HG03520 (cell line): ENCODE results near the gene CABLES2.
"Not testable (repeated sequence)": the region's sequence is repeated elsewhere in the genome, so short reads cannot be mapped to it uniquely, and the experiment has no call there.

Experiments
- ATAC-seq: cut with Tn5 transposase; IDR thresholded peaks from one replicate; pipeline ENCODE4 v1.9.1; 2021; ENCODE audit warnings: mild to moderate bottlenecking, moderate library complexity; ENCODE audit not compliant: unreplicated experiment

CABLES2 gene

DNA sequence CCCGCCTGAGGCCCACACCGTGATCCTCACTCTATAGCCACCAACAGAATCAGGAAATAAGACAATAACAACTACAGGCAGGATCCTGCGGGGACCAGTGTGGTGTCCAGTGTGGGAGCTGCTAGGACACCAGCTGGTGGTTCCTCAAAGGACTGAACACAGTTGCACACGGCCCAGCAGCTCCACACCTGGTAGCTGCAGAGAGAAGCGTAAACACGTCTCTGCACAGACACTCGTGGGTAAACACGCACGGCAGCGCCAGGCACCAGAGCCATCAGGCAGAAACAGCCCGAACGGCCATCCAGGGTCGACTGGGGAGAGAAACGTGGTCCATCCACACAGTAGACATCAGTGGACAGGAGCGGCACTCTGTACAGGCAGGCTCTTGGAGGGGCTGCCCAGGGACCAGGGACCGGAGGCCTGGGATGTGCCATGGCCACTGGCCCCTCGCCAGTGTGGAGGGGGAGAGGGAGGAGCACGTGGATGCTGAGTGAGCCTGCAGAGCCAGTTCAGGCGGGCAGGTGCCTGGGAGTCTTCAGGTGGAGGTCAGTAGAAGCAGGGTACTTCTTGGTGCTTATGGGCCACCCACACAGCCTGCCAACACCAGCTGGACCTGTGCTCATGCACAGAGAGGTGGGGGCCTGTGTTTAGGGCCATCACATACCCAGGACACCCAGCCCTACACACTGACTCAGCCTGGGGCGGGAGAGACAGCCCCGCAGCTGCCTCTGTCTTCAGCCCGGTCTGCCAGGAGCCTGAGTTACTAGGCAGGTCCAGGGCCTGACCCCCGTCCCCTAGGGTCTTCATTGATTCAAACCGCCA, 32.5 kb downstream of the CABLES2 start:
- no peak for ATAC-seq

DNA sequence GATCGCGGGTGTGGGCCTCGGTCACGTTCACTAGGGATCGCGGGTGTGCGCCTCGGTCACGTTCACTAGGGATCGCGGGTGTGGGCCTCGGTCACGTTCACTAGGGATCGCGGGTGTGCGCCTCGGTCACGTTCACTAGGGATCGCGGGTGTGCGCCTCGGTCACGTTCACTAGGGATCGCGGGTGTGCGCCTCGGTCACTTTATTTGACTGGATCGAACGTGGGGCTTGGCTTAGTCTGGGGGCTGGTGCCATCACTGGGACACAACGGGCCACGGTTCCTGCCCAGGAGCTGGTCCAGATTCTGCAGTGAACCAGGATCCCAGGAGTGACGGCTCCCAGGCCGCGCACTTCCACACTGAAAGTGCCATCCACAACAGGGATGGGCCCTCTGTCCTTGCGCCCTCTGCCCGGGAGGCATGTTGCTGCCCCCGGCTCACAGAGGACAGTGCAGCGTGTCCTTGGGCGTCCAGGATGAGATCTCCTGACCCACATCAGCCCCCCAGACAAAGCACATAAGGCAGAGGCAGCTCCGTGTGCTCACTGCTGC, 33.4 kb downstream of the CABLES2 start:
- not testable (repeated sequence) for ATAC-seq

DNA sequence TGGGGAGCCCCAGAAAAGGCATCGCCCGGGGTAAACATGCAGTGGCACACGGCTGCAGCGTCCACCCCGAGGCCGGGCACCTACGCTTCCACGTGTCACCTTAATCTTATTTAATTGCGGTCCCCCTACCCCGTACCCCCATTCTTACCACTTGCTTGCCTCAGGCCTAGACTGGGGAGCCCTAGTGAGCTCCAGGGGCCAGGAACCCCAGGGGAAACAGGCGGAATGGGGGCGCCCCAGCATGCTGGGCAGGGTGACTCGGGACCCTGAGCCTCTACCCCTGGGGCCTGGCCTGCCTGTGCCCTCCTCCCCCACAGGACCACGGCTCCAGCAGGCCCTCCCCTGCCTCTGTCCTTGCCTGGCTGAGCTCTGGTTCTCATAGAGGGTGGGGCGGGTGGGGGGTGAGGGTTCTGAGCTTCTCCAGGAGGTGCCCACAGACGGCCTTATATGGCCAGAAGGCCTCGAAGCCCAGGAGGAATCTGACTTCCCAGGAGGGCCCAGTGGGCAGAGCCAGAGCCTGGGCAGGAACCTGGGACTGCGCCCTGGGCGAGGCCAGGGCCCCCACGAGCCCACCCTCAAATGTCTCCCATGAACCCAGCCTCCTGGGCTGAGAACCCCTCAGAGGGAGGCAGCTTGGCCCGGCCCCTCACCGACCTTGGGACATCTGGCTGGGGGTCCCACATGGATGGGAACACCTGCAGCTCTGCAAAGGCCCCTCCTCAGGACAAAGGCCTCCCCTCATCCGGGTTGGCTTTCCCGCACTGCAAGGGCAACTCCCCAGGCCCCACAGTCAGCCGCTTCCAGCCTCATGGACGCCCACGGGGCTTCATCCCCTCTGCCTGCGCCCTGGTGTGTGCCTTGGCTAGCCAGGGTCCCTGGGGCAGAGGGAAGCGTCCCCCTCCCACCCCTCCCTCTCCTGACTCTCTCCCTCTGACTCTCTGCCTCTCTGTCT, 34.8 kb downstream of the CABLES2 start:
- no peak for ATAC-seq

DNA sequence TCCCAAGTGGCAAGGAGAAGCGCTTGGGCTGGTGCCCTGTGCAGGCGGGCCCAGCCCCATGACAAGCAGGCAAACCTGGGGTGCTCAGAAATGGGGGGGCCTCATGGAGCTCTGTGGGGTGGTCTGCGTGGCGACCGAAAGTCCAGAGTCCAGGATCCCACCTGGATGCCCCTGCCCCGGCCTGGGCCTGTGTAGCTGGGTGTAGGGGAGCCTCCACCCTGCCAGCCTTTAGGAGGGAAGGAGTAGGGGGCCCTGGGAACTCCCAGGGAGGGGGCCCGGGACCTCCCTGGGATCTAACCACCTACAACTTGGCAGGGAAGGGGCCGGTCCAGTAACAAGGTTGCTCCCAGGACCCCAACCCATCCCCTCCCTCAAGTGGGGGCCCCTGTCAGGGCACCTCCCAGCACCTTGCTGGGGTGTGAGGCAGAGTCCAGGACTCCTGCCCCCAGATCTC, 35.5 kb downstream of the CABLES2 start:
- ATAC-seq = no peak

- no peak for ATAC-seq
These were observed 36.1 kb downstream of the CABLES2 start for GRCh38 chr20:62370807-62371587.

DNA sequence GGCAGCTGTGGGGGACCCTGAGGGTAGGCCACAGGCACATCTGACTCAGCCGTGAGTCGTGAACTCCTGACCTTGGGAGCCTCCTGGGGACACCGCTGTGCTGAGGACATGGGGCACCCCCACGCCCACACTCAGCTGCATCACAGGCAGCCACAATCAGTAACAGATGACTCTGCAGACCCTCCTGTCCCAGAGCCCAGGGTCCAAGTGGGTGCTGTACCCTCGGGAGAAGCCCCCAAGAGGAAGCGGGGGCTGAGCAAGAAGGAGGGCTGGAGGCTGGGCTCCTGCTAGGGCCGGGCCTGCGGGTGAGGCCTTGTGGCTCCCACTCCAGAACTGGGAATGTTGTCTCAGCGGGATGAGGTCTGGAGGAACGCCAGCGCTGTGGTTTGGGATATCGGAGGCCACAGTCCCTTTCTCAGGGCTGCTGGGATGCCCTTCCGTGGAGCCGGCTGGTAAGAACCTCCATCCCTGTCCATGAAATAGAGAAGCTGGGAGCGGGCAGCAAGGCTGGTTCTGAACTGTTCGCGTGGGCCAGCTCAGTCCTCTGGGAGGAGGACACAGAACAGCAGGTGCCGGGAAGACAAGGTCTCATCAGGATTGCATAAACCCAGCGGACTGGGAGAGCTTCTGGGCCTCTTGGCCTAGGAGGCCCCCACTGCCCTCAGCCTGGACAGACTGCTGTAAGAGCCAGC, 36.8 kb downstream of the CABLES2 start:
- ATAC-seq = no peak

- ATAC-seq = no peak
These were observed 37.3 kb downstream of the CABLES2 start for GRCh38 chr20:62369815-62370114.

DNA sequence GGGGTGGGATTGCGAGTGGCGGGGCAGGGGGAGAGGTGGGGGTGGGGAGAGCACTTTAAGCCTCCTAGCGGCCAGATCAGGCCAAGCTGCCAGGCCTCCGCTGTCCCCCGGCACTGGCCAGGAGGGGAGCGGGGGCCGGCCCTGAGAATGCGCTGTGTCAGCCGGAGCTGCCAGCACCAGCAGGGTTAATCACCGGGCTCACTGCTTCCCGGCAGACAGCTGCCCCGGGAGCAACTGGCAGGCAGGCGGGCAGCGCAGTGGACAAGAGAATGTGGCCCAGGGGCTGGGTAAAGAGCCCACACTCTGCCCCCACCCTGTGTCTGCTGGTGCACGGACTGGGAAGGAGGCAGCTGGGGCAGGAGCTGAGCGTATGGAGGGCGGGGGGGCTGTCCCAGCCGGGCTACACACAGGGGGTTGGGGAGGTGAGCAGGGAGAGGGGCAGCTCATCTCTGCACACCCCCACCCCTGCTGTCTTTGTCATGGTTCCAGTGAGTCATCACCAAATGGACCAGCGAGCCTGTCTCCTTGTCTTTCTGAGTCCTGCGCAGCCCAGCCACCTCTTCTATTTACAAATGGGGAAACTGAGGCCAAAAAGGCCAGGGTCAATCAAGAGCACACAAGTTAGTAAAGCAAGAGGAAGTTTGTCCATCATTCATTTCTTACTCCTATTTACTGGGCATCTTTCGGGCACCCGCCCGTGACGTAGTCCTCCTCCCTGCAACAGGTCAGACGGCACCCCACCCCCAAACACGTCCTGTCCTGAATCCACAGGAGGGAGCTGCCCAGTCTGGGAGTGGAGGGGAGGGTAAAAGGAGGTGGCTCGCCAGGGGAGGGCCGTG, 37.9 kb downstream of the CABLES2 start:
- no peak for ATAC-seq

DNA sequence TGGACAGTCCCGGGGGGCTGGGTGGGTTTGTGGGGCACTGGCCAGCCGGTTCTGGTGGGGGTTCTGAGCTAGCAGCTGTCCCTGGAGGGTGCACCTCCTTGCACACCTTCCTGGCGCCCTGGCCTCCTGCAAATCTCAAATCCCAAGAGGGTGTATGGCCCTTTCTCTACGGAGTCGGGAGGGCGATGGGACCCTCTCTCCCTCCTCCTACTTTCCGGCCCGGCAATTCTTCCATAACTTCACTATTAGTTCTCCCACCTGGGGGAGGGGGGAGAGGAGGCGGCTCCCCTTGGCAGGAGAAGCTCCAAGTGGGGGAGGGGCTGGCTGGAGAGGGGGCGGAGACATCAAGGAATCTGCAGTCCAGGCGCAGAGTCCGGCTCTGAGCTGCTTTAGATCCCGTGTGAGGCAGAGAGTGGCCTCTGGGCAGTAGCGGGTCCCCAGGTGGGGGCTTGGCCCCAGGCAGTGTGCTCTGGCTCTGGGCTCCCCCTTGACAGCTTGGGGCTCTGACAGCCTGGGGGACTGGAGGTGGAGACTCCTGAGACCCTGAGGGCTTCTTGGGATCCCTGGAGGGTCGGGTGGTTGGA, 38.6 kb downstream of the CABLES2 start:
- ATAC-seq = no peak

GRCh38 chr20:62367633-62368391, 39.3 kb downstream of the CABLES2 start:
- ATAC-seq = no peak

DNA sequence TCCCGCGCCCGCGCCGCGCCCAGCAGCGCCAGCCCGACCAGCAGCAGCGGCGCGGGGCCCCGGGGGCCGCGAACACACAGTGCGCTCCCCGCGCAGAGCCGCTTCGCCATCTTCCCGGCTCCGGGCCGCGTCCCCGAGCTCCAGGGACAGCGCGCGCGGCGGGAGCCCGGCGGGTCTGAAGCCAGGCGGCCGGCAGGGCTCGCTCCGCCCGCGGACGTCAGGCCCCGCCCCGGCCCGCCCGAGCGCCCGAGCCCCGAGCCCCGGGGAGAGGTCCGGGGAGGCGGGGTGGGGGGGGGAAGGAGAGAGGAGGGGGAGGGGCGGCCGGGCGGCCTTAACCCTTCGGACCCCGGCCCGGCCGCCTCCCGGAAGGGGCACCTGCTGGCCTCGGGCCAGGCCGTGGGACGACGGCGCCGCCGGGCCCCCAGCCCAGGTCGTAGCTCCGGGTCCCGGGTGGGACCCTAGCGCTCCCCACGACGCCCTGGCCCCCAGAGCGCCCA, 39.9 kb downstream of the CABLES2 start, which contains the start of gene LAMA5:
TSS of gene LAMA5 (minus strand) at position 177 of the 497 bp plus-strand sequence. CDS start at position 110, 67 bp downstream.
- ATAC-seq = no peak

DNA sequence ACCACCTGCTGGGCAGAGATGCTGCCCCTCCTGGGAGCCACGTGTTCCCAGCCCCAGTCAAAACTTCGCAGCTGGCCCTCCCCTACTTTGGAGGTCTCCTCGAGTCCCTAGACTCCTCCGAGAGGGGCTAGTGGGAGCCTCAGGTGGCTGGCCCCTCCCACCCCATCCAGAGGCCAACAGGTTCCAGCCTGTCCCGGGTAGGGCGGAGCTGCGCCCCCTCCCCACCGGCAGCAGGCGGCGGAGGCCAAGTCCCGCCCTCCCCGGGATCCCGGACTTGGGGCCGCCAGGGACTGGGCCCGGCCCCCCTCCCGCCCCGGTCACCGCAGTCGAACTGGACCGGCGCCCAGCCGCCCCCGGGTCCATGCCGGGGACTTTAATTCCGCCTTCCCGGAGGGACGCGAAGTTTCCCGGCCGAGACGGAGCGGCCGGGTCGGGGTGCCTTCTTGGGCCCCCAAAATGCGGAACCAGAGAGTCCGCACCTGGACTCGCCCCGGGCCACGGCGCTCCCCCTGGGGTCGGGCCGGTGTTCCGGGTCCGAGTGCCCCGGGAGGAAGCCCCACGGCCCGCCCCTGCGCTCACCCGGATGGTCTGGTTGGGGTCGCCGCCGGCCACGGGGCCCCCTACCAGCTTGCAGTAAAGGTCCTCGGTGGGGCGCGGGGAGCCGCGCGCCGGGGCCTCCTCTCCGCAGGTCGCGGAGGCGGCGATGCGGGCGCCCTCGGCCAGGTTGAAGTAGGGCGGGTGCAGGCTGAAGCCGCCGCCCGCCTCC, 40.5 kb downstream of the CABLES2 start:
- no peak for ATAC-seq

- no peak for ATAC-seq
These were observed 41.2 kb downstream of the CABLES2 start for GRCh38 chr20:62365814-62366369.

DNA sequence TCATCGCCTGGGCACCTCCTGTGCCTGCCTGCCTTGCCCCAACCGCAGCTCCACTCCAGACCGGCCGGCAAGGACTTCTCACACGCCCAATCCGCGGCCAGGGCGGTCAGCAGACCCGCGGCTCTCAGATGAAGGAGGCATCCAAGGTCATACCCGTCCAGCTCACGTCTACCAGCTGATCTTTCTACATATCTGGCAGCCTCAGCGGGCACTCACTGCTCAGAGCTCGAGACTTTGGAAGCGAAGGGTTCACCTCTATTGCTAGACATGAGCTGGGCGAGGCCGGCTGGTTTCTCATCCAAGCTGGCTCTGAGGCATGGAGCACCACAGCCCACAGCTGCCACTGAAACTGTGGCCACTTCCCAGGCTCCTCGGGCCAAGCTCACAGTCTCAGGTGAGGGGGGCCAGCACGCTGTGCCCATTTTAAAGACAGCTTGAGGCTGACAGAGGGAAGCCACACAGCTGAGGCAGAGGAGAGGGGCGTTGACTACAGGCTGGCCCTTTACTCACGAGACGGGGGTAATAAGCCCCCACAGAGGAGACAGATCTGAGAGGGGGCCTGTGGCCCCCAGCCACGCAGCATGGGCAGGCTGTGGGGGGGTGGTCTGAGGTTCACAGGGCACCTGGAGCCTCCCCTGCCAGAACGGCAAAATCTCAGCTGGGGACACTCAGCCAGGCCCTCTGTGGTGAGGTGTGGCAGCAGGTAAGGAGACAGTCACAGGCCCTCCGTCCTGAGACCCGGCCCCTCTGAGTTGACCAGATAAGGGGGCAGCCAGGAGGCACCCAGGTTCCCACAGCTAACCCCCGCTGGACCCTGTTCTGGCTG, 42.0 kb downstream of the CABLES2 start:
- ATAC-seq = no peak

DNA sequence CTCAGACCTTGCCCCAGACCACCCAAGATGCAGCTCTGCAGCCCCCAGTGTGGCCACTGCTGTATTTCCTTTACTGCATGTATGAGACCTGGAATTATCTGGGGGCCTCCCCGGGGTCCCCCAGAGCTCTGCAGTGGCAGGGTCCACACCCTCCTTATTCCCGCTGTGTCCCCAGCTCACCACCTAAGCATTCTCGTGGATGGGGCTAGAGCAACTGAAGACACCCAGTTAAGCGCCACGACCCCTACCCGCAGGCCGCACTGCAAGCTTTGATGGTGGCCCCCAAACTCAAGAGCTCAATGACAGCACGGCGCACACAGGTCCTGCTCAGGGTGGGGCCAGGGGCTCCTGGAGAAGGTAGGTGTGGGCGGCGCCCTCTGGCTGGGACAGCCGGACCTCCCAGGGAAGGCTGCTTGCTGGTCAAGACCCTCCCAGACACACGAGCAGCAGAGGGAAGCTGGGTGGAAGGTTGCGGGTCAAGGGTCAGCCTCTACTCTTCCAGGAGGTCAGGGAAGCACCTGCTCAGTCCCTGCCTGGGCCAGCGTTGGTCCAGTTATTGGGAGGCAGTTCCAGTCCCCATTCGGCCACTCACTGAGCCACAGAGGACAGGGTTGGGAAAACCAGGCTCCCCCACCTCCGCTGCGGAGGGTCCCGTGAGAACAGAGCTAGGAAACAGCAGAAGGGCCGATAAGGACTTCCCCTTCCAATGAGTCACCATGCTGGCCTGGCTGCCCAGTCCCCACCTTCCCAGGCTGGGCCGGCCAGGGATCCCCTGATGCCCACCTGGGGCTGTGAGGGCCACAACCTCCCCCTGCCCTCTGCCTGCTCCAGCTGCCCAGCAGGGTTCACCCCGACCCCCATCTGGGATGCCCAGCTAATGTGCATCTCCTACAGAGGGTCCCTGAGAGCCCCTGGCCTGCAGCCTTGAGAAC, 42.9 kb downstream of the CABLES2 start:
- ATAC-seq = no peak
